SH-SY5Y (cell line): ENCODE results near the gene GPR150.

Experiments
- GATA2 ChIP-seq: IDR thresholded peaks from 2 replicates; pipeline ENCODE4 v1.6.1; 2011; ENCODE audit warnings: mild to moderate bottlenecking, low read depth, low read length
- GATA3 ChIP-seq: IDR thresholded peaks from 2 replicates; pipeline ENCODE4 v1.6.1; 2011; ENCODE audit warnings: low read depth, mild to moderate bottlenecking, low read length, moderate library complexity

Gene GPR150

GRCh38 chr5:95634081-95634480, 14.2 kb downstream of the GPR150 start:
- TF ChIP-seq GATA3 (no peak), GATA2 (no peak)

GRCh38 chr5:95638632-95639031, 18.7 kb downstream of the GPR150 start:
- no peak for TF ChIP-seq GATA2
- TF ChIP-seq GATA3 = no peak

- no peak for TF ChIP-seq GATA2
- TF ChIP-seq GATA3 = no peak
Observed at GRCh38 chr5:95641741-95642220, 21.9 kb downstream of the GPR150 start.

- TF ChIP-seq GATA3 (no peak), GATA2 (no peak)
Observed at GRCh38 chr5:95643152-95643551, 23.3 kb downstream of the GPR150 start.

GRCh38 chr5:95644351-95645042, 24.6 kb downstream of the GPR150 start:
- TF ChIP-seq GATA3 = no peak
- no peak for TF ChIP-seq GATA2

DNA sequence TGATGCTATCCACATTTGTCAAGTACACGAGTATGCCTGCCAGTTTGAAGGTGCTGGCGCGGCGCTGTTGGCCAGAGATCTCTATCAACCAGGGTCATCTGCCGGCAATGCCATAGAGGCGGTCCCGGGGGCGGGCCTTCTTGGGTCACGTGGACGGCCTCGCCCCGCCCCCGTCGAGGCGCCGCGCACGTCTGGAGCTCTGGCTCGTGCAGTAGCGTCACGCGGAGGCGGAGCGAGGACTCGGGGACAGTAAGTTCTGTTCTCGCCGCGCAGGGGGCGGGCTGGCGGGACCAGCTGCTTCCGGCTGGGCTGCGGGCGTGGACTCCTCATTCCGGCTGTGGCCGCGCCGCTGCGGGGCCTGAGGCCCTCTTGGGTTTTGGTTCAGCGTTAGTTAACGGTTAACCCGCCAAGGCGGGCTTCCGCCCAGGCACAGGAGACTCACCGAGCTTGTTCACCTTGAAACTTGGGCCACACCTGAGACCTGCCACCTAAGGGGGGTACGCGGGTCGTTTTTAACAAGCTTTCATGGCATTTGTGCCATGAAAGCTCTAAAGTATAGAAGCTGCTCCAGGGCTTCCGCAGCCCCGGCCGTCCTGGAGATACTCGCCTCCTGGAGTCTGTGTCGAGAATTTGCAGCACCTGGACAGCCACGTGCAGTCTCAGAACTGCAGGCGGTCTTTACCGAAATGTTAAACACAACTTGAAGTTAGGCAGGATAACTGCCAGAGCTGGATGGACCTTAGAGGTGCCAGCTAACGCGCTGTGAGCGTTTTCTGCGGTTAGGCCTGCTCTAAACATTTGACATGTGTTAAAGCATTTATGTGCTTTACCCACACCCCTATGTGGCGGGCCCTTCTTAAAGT, 26.9 kb downstream of the GPR150 start, which contains the start of gene RFESD:
RFESD (plus strand) TSS at position 209 of the 863 bp plus-strand sequence. CDS start 5,495 bp downstream, outside the sequence.
- TF ChIP-seq GATA3 (peak; percentile 85), GATA2 (peak; percentile 99)

DNA sequence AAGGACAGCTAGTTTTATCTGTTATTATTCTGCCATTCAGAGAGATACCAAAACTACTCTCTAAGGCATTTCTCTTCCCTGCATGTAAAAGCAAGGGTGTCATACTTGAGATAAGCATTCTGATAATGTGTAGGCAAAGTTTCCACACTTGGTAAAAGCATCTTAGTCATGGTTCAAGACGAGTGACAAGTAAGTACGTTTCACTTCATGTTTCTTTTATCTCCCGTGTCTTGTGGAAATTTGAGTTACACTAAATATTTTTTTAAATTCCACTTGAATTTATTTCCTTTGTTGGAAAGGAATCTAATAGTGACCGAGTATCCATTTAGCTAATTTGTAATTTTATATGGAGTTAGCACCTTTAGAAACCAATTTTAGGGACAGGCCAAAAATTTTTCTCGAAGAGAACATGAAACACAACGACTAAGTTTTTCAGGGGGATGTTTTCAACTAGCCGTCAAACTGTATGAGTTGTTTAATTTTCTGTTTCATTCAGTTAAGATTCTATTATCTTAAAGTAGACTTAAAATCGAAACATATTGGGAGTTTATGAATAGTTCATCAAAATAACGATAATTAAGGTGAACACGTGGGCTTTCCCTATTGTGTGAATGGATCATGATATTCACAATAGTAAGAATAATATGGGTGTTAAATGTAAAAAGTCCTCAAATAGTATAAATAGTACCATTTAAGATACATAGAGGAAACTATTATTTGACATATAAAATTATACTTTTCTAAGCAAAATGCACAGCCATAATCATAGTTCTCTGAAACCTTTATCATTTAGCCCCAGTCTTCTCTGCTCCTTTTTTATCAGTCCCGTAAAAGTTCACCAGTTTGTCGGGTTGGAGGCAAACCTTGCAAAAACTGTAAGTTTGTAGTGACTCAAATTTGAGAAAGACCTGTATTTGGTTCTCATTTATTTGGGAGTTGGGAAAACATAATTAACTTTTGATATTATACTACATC, 28.3 kb downstream of the GPR150 start:
- TF ChIP-seq GATA2 (no peak), GATA3 (no peak)

DNA sequence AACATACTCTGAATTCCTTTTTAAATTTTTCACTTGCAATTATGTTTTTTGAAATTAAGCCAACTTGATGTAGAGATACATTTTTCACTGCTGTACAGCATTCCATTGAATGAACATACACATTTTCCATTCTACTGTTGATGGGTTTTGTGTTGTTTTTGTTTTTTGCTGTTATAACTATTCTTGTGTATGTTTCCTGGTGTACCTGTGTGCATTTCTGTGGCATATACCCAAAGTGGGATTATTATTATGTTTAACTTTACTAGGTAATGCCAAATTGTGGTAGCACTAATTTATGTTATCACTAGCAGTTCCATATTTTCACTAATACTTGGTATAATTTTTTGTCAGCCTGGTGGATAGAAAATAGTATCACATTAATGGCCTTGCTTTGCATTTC, 29.4 kb downstream of the GPR150 start:
- TF ChIP-seq GATA3 (no peak), GATA2 (no peak)

DNA sequence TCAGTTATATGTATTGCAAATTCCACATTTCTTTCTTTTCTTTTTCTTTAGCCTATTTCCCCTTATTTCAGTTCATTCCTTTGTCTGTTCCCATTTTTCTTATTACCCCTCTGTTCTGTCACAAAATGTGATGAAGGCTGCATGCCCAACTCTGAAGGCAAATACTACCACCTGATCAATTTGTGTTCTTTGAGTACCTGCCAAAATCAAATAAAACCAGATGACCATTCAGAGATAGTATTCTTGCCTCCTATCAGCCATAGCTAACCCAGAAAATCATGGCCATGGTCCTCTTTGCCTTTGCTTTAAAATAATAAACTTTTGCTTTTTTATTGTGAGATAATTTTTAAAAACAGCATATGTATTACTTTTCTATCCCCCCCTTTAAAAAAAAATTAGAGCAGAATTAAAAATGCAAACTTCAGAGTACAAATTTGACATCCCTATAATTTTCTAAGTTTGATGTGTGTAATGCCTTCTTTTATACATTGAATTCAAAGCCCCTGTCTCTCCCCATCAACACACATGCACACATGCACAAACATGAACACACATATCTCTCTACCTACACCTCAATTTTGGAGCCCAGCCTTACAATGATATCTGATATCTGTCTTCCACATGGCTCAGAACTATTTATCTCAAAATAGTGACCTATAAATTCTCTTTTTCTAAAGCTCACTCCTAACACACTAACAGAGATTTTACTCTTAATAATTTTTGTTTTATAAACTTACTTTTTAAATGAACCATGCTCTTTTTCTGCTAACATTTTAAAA, 30.1 kb downstream of the GPR150 start:
- TF ChIP-seq GATA3 = no peak
- TF ChIP-seq GATA2 = no peak

- no peak for TF ChIP-seq GATA2
Observed at GRCh38 chr5:95652849-95653248, 33.0 kb downstream of the GPR150 start.

- TF ChIP-seq GATA2 (no peak), GATA3 (no peak)
Observed at GRCh38 chr5:95654196-95654595, 34.3 kb downstream of the GPR150 start.

DNA sequence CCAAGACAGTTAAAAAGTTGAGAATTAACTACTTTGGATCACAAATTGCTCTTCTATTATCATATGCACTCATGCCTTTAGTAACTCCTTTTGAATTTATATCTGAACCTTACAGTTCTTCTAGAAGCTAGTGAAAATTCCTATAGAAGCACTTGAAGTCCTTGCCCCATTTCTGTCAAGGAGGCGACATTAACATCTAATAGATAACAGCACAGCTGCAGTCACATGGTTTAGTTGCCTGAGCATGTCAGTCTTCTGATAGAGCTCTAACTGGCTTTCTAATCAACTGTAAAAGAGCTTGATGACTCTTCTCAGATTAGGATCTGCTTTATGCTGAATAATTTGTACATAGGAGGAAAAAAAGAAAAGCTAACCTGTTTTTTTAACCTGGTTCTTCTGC, 35.7 kb downstream of the GPR150 start:
- TF ChIP-seq GATA3 (no peak), GATA2 (no peak)

DNA sequence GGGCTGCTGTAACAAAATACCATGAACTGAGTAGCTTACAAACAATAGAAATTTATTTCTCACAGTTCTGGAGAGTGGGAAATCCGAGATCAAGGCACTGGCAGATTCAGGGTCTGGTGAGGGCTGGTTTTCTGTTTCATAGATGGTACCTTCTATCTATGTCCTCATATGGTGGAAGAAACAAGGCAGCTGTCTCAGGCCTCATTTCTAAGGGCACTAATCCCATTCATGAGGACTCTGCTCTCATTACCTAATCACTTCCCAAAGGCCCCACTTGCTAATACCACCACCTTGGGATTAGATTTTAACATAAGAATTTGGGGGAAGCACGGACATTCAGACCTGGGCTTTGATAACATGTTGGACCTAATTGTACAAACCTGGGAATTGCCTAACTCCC, 40.2 kb downstream of the GPR150 start:
- no peak for TF ChIP-seq GATA2
- TF ChIP-seq GATA3 = no peak

- no peak for TF ChIP-seq GATA2
- no peak for TF ChIP-seq GATA3
Observed at GRCh38 chr5:95662946-95663345, 43.1 kb downstream of the GPR150 start.
